Activated naive CD4-positive, alpha-beta T cell treated with anti-CD3 and anti-CD28 coated beads for 36 hours (primary cell): ENCODE data around the gene CDK4. TPM values are rescaled to one million over a fixed set of nuclear protein-coding genes. Genes with fewer than 3 reads are reported as not detected.

Experiments used
- CTCF ChIA-PET: fragments of 350-600 bp; sonication (Branson Sonifier 250); formaldehyde crosslinking; loops from one replicate; lab custom pipeline; 2021; ENCODE audit warnings: antibody characterized with exemption; lab: Charles Lee
- DNase-seq: peaks from one replicate; pipeline ENCODE4 v3.0.0-alpha.2; 2020
- H3K27ac Mint-ChIP-seq: one replicate; pipeline ENCODE4 v1.8.0; 2021; ENCODE audit warnings: mild to moderate bottlenecking, mixed read lengths
- H3K27me3 Mint-ChIP-seq: one replicate; pipeline ENCODE4 v1.8.0; 2021; ENCODE audit warnings: low read depth, mixed read lengths
- H3K36me3 Mint-ChIP-seq: one replicate; pipeline ENCODE4 v1.8.0; 2021; ENCODE audit warnings: low read depth, mixed read lengths
- H3K4me1 Mint-ChIP-seq: one replicate; pipeline ENCODE4 v1.8.0; 2021; ENCODE audit warnings: low read depth, mixed read lengths
- H3K4me3 Mint-ChIP-seq: one replicate; pipeline ENCODE4 v1.8.0; 2021; ENCODE audit warnings: mild to moderate bottlenecking, moderate library complexity, mixed read lengths
- H3K9me3 Mint-ChIP-seq: one replicate; pipeline ENCODE4 v1.8.0; 2021; ENCODE audit warnings: mixed read lengths
- intact Hi-C: fragments of 100-400 bp; cut with micrococcal nuclease; formaldehyde crosslinking; loops from one replicate; pipeline ENCODE4 v1.15.1; 2023
- total RNA-seq, 2 experiments: library from RNA; stranded (reverse); gene quantifications; one replicate each; pipeline ENCODE4 v1.2.3, GENCODE V29; 2021

Gene CDK4
- total RNA-seq, 2 experiments from 2014 or later, result 194 to 202 TPM

DNA sequence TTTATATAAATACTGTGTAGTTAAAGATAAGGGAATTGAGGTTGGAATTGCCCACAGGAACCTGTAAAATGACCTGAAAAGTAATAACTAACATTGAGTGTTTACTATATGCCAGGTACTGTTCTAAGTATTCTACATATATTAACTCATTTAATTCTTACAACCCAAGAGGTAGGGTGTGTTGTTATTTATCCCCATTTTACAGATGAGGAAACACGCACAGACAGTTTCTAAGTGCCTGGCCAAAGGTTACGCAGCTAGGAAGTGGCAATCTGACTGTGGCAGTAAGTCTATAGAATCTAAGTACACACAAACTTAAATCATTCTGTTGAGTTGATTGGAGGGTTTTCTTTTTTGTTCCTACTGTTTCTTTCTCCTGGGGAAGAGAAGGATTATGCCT lies 8.3 kb downstream of the CDK4 start:
- CTCF ChIA-PET, result interaction anchor here (1.1 to 4.0 kb wide), 5 partner anchors 15 to 161 kb away, joined by 3 to 21 read pairs (median 6); partner anchors contain the start of gene OS9
- Mint-ChIP-seq H3K9me3 (no peaks in the 10 kb centered on the region), H3K27ac (peak overlapping the region; percentile 94), H3K27me3 (no peaks in the 10 kb centered on the region), H3K4me1 (peaks cover 51% of the 10 kb centered on the region), H3K4me3 (peak overlapping the region; percentile 85), H3K36me3 (peaks cover 26% of the 10 kb centered on the region)
- intact Hi-C loops, result loop anchor here (1.0 to 5.0 kb wide), 3 partner anchors 9 to 501 kb away; partner anchors contain the start of genes ARHGAP9 and CDK4
- no peak for DNase-seq

DNA sequence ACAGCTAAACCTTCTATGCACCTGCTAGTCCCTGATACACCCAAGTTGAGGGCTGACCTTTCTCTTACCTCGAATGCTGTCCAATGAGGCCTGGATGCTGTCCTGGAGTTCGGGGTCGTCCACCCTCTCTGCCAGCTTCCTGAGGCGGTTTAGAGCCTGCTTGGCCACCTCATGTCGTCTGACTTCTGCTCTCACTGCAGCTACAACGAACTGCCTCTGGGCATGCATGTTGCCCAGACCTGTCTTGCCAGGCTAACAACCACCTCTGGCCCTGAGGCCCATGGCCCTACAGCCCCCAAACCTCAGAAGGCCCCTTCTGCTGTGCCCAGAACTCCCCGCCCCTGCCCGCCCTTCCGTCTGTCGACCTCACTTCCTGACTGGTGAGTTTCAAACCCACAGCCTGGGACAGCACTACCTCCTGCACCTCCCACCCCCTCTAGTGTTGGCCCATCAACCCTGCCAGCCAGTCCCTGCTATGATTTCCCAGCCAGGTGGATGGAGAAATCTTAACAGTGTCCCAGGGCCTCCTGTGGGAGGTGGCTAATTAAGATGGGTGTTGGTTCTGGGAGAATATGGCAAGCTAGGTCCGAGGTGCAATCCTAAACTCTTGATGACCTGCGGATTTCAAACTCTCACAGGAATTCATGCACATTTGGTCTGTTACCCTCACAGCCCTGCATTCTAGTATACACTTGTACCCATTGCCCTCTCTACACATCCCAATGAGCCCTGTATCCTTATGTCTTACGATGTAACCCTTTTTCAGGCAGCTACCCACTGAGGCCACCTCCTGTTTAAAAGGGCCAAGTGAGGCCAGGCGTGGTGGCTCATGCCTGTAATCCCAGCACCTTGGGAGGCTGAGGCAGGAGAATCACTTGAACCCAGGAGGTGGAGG lies 10.0 kb downstream of the CDK4 start:
- intact Hi-C loops, result loop anchor here (1.0 to 5.0 kb wide), 8 partner anchors 13 to 500 kb away; partner anchors contain the start of genes B4GALNT1, DCTN2, GLI1 and MARCHF9
- DNase-seq, result peak; percentile 91
- CTCF ChIA-PET, result interaction anchor here (0.6 to 4.0 kb wide), 23 partner anchors 8 to 280 kb away, joined by 3 to 21 read pairs (median 4); partner anchors contain the start of genes CDK4 and OS9
- H3K36me3 Mint-ChIP-seq, result peaks cover 17% of the 10 kb centered on the region
- no peaks in the 10 kb centered on the region for H3K27me3 Mint-ChIP-seq
- peak overlapping the region; percentile 97 for H3K27ac Mint-ChIP-seq
- no peaks in the 10 kb centered on the region for H3K9me3 Mint-ChIP-seq
- H3K4me1 Mint-ChIP-seq, result peaks cover 51% of the 10 kb centered on the region
- H3K4me3 Mint-ChIP-seq, result peak overlapping the region; percentile 97

DNA sequence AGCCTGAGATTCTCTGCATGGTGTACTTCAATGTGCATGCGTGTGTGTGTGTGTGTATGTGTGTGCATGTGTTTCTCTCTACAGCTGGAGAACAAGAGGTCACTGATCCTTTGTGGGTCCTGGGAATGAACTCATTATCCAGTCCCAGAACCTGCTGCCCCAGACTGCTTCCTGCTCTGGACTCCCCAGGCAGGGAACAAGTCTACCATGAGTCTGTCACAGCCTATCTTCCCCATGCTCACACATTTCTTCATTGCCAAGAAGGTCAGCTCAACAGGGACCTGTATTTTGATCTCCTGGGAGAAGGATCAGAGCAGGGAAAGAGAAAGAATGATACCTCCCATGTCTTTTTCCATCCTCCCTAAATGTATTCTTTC lies 10.7 kb downstream of the CDK4 start:
- peak overlapping the region; percentile 97 for H3K27ac Mint-ChIP-seq
- no peak for DNase-seq
- H3K27me3 Mint-ChIP-seq, result no peaks in the 10 kb centered on the region
- intact Hi-C loops, result loop anchor here (1.0 to 5.0 kb wide), 5 partner anchors 13 to 499 kb away; partner anchors contain the start of genes B4GALNT1, GLI1, MARCHF9 and OS9
- peaks cover 55% of the 10 kb centered on the region for H3K4me1 Mint-ChIP-seq
- peaks cover 15% of the 10 kb centered on the region for H3K36me3 Mint-ChIP-seq
- no peaks in the 10 kb centered on the region for H3K9me3 Mint-ChIP-seq
- H3K4me3 Mint-ChIP-seq, result peak overlapping the region; percentile 97
- CTCF ChIA-PET, result interaction anchor here (0.6 to 4.0 kb wide), 21 partner anchors 8 to 279 kb away, joined by 3 to 21 read pairs (median 4); partner anchors contain the start of genes CDK4 and OS9

GRCh38 chr12:57740656-57741412 lies 11.3 kb downstream of the CDK4 start:
- Mint-ChIP-seq H3K9me3 (no peaks in the 10 kb centered on the region), H3K36me3 (peaks cover 12% of the 10 kb centered on the region), H3K27ac (peak overlapping the region; percentile 97), H3K27me3 (no peaks in the 10 kb centered on the region), H3K4me3 (peak overlapping the region; percentile 97), H3K4me1 (peaks cover 52% of the 10 kb centered on the region)
- intact Hi-C loops, result loop anchor here (1.0 to 5.0 kb wide), 5 partner anchors 14 to 499 kb away; partner anchors contain the start of genes B4GALNT1, GLI1, MARCHF9 and OS9
- peak; percentile 92 for DNase-seq
- CTCF ChIA-PET, result interaction anchor here (0.7 to 4.0 kb wide), 13 partner anchors 9 to 279 kb away, joined by 3 to 21 read pairs (median 4); partner anchors contain the start of genes CDK4 and OS9

DNA sequence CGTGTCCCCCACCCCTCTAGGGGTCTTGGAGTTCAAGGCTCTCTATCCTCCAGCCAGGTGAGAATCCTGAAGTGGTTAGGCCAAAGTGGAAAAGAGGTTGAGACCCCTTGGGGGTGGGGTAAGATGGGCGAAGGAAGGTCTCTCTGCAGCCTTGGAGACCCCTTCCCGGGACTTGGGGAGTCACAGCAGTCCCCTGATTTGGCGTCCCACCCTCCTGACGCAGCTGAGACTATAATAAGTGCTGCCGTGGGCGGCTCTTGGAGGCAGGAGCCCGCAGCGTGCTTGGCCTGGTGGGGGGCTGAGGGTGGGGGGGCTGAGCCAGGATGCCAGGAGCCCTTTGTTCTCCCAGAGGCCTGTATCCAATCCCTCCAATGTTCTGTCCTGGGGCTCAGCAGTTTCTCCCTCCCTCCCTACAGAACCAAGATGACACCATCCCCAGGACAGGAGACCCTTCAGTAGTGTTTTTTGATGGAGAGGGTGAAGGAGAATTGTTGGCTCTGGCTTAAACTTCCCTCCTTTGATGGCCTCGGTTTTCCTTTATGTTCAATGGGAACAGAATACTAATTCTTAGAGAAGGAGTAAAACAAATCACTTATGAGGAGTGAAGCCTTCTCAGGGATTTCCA lies 12.1 kb downstream of the CDK4 start:
- peaks cover 44% of the 10 kb centered on the region for H3K4me1 Mint-ChIP-seq
- no peak for DNase-seq
- no peak overlapping the region for H3K4me3 Mint-ChIP-seq
- no peaks in the 10 kb centered on the region for H3K27me3 Mint-ChIP-seq
- peaks cover 7% of the 10 kb centered on the region for H3K36me3 Mint-ChIP-seq
- CTCF ChIA-PET, result interaction anchor here (1.2 to 4.0 kb wide), 4 partner anchors 16 to 158 kb away, joined by 3 to 21 read pairs (median 4); no protein-coding TSS in a partner anchor
- no peak overlapping the region for H3K27ac Mint-ChIP-seq
- no peaks in the 10 kb centered on the region for H3K9me3 Mint-ChIP-seq
- intact Hi-C loops, result loop anchor here (2.0 to 5.0 kb wide), 2 partner anchors 15 to 498 kb away; partner anchors contain the start of gene MARCHF9

GRCh38 chr12:57739387-57739786 lies 12.7 kb downstream of the CDK4 start:
- intact Hi-C loops, result no loop called here
- DNase-seq, result no peak
- H3K36me3 Mint-ChIP-seq, result peaks cover 5% of the 10 kb centered on the region
- no peaks in the 10 kb centered on the region for H3K9me3 Mint-ChIP-seq
- peaks cover 39% of the 10 kb centered on the region for H3K4me1 Mint-ChIP-seq
- CTCF ChIA-PET, result interaction anchor here (0.7 to 1.2 kb wide), 2 partner anchors 21 to 85 kb away, joined by 3 read pairs; no protein-coding TSS in a partner anchor
- H3K27me3 Mint-ChIP-seq, result no peaks in the 10 kb centered on the region
- H3K4me3 Mint-ChIP-seq, result peak overlapping the region; percentile 28
- H3K27ac Mint-ChIP-seq, result peak overlapping the region; percentile 54

DNA sequence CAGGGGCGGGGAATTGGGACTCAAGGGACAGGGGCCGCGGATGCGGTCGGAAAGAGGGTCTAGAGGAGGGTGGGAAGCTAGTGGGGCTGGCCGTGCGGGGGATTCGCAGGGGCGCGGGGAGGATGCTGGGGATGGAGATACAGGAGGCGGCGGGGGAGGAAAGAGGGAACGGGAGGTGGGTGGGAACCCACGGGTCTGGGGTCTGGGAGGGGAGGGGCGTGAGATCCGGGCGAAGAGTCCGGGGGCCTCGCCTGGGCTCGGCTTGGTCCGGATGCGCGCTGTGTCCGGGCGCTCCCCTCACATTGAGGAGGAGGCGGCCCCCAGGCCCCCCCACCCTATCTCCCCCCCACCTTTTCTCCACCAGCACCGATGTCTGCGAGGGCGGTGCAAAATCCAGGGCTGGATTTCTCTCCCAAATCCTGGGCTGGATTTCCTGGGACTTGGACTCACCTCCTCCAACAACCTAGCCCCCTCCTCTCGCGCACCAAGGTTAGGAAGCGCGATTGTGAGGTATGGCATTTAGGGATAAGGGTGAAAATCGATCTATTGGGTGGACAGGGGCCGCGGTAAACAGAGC lies 13.4 kb downstream of the CDK4 start, which contains the start of gene AGAP2:
TSS of gene AGAP2 (minus strand) at position 82 of the 577 bp plus-strand sequence. CDS start 496 bp downstream, outside the sequence.
- no peaks in the 10 kb centered on the region for H3K9me3 Mint-ChIP-seq
- H3K4me3 Mint-ChIP-seq, result peak within 1 kb of the TSS; percentile 28
- CTCF ChIA-PET, result interaction anchor here (0.7 to 1.2 kb wide), 2 partner anchors 21 to 84 kb away, joined by 3 read pairs; no protein-coding TSS in a partner anchor
- intact Hi-C loops, result no loop called here
- peaks cover 6% of the 10 kb centered on the region for H3K36me3 Mint-ChIP-seq
- peak within 1 kb of the TSS; percentile 54 for H3K27ac Mint-ChIP-seq
- H3K4me1 Mint-ChIP-seq, result peaks cover 33% of the 10 kb centered on the region
- no peaks in the 10 kb centered on the region for H3K27me3 Mint-ChIP-seq
- DNase-seq, result no peak

- no peak for DNase-seq
- Mint-ChIP-seq H3K9me3 (no peaks in the 10 kb centered on the region), H3K4me1 (peaks cover 30% of the 10 kb centered on the region), H3K36me3 (peaks cover 10% of the 10 kb centered on the region), H3K27me3 (no peaks in the 10 kb centered on the region), H3K4me3 (no peak overlapping the region), H3K27ac (no peak overlapping the region)
- CTCF ChIA-PET, result no interaction called here
- intact Hi-C loops, result no loop called here
Measured at GRCh38 chr12:57737467-57738460, 14.3 kb downstream of the CDK4 start.

GRCh38 chr12:57736741-57737466 lies 15.2 kb downstream of the CDK4 start:
- Mint-ChIP-seq H3K4me3 (no peak overlapping the region), H3K9me3 (no peaks in the 10 kb centered on the region), H3K27me3 (no peaks in the 10 kb centered on the region), H3K36me3 (peaks cover 16% of the 10 kb centered on the region), H3K27ac (no peak overlapping the region), H3K4me1 (peaks cover 25% of the 10 kb centered on the region)
- CTCF ChIA-PET, result interaction anchor here (0.9 kb wide), 1 partner anchor 10 kb away, joined by 4 read pairs; no protein-coding TSS in a partner anchor
- intact Hi-C loops, result no loop called here
- DNase-seq, result no peak
